Neural cell (in vitro differentiated cells): Measurements from ENCODE around the gene TSPAN9. TPM values are rescaled to one million over a fixed set of nuclear protein-coding genes. Genes with fewer than 3 reads are reported as not detected.

ENCODE experiments used
- H2AFZ ChIP-seq: fragments of 200-600, 300-800 bp; sonication (generic), shearing (Covaris generic); 2 replicates; pipeline ENCODE4 v1.6.0; 2014; ENCODE audit warnings: low read depth, mild to moderate bottlenecking, antibody characterized with exemption, low read length, moderate library complexity
- H3F3A ChIP-seq: fragments of 200-600 bp; shearing (Covaris generic); 2 replicates; pipeline ENCODE4 v1.6.1; 2016; ENCODE audit warnings: mild to moderate bottlenecking, moderate library complexity, mixed read lengths, antibody characterized with exemption, low read length; ENCODE audit not compliant: insufficient read depth, poor library complexity, severe bottlenecking
- H3K27ac ChIP-seq: fragments of 200-600, 300-800 bp; sonication (generic), shearing (Covaris generic); 2 replicates; pipeline ENCODE4 v1.5.1; 2014; ENCODE audit warnings: mild to moderate bottlenecking, low read length, moderate library complexity
- H3K27me3 ChIP-seq: fragments of 300-800, 200-600 bp; sonication (generic), shearing (Covaris generic); 2 replicates; pipeline ENCODE4 v1.6.0; 2014; ENCODE audit warnings: mild to moderate bottlenecking, low read depth, low read length, moderate library complexity; ENCODE audit not compliant: insufficient read depth
- H3K36me3 ChIP-seq: fragments of 300-800, 200-600 bp; sonication (generic), shearing (Covaris generic); 2 replicates; pipeline ENCODE4 v1.5.1; 2014; ENCODE audit warnings: mild to moderate bottlenecking, antibody characterized with exemption, low read length, moderate library complexity; ENCODE audit not compliant: insufficient read depth
- H3K4me2 ChIP-seq: fragments of 300-800, 200-600 bp; sonication (generic), shearing (Covaris generic); 2 replicates; pipeline ENCODE4 v1.6.0; 2014; ENCODE audit warnings: mild to moderate bottlenecking, low read length
- H3K4me3 ChIP-seq: fragments of 300-800, 200-600 bp; sonication (generic), shearing (Covaris generic); 2 replicates; pipeline ENCODE4 v1.5.1; 2014; ENCODE audit warnings: mild to moderate bottlenecking, low read length, moderate library complexity
- H3K79me2 ChIP-seq: fragments of 200-600 bp; shearing (Covaris generic); replicated peaks from 2 replicates; pipeline ENCODE4 v1.6.0; 2014; ENCODE audit warnings: mild to moderate bottlenecking, low read length, moderate library complexity; ENCODE audit not compliant: insufficient read depth
- H3K9ac ChIP-seq: fragments of 300-800, 200-600 bp; sonication (generic), shearing (Covaris generic); 2 replicates; pipeline ENCODE4 v1.6.1; 2016; ENCODE audit warnings: mild to moderate bottlenecking, low read length, mixed read lengths
- H3K9me2 ChIP-seq: fragments of 200-600 bp; shearing (Covaris generic); 2 replicates; pipeline ENCODE4 v1.6.1; 2016; ENCODE audit warnings: mild to moderate bottlenecking, low read length, mixed read lengths; ENCODE audit not compliant: insufficient read depth
- H3K9me3 ChIP-seq: fragments of 200-600, 300-800 bp; sonication (generic), shearing (Covaris generic); 2 replicates; pipeline ENCODE4 v1.6.1; 2016; ENCODE audit warnings: mild to moderate bottlenecking, mixed run types, low read length, moderate library complexity, mixed read lengths
- H4K20me1 ChIP-seq: fragments of 200-600 bp; shearing (Covaris generic); 2 replicates; pipeline ENCODE4 v1.6.1; 2016; ENCODE audit warnings: mild to moderate bottlenecking, mixed run types; ENCODE audit not compliant: insufficient read depth
- CTCF ChIP-seq: fragments of 450-650 bp; IDR thresholded peaks from 2 replicates; pipeline ENCODE4 v1.5.1; 2014; ENCODE audit warnings: antibody characterized with exemption, mild to moderate bottlenecking, moderate library complexity; ENCODE audit not compliant: poor library complexity, severe bottlenecking
- EP300 ChIP-seq: fragments of 450-650 bp; conservative IDR thresholded peaks from 2 replicates; pipeline ENCODE4 v1.6.1; 2014; ENCODE audit warnings: antibody characterized with exemption, mild to moderate bottlenecking, moderate library complexity; ENCODE audit not compliant: poor library complexity, severe bottlenecking
- EZH2 ChIP-seq: fragments of 200-600, 300-800 bp; shearing (Covaris generic), sonication (generic); IDR thresholded peaks from 2 replicates; pipeline ENCODE4 v1.6.1; 2014; ENCODE audit warnings: antibody characterized with exemption, low read length, borderline replicate concordance, mild to moderate bottlenecking; ENCODE audit not compliant: insufficient read depth, poor library complexity, severe bottlenecking
- MXI1 ChIP-seq: fragments of 450-650 bp; conservative IDR thresholded peaks from 2 replicates; pipeline ENCODE4 v1.6.1; 2014; ENCODE audit warnings: antibody characterized with exemption, mild to moderate bottlenecking; ENCODE audit not compliant: poor library complexity, severe bottlenecking
- POLR2AphosphoS5 ChIP-seq: IDR thresholded peaks from 2 replicates; pipeline ENCODE4 v1.6.1; 2012
- RAD21 ChIP-seq: fragments of 450-650 bp; conservative IDR thresholded peaks from 2 replicates; pipeline ENCODE4 v1.6.1; 2014; ENCODE audit warnings: antibody characterized with exemption, mild to moderate bottlenecking, moderate library complexity
- REST ChIP-seq: IDR thresholded peaks from 2 replicates; pipeline ENCODE4 v1.6.1; 2012; ENCODE audit warnings: borderline replicate concordance
- SMC3 ChIP-seq: fragments of 450-650 bp; conservative IDR thresholded peaks from 2 replicates; pipeline ENCODE4 v1.6.1; 2014; ENCODE audit warnings: antibody characterized with exemption, mild to moderate bottlenecking, moderate library complexity; ENCODE audit not compliant: poor library complexity
- TAF1 ChIP-seq: IDR thresholded peaks from 2 replicates; pipeline ENCODE4 v1.6.1; 2012; ENCODE audit warnings: low read depth
- polyA plus RNA-seq: library from polyadenylated mRNA; depleted of rRNA; stranded (reverse); fragments of >200 nt; gene quantifications from 2 replicates; pipeline ENCODE4 v1.2.3, GENCODE V29; 2014

Gene TSPAN9
- polyA plus RNA-seq, 1 donor from 2014 or later, result 11.9 TPM

- Histone ChIP-seq H3K9me2 (no peaks in the 10 kb centered on the region), H3K79me2 (no peaks in the 10 kb centered on the region), H3K36me3 (no peaks in the 10 kb centered on the region), H2AFZ (no peak overlapping the region), H3K9ac (no peak overlapping the region), H3K4me2 (no peak overlapping the region), H3K27me3 (no peaks in the 10 kb centered on the region), H3F3A (no peaks in the 10 kb centered on the region), H4K20me1 (no peaks in the 10 kb centered on the region), H3K4me3 (no peak overlapping the region), H3K27ac (no peak overlapping the region), H3K9me3 (peaks cover 4% of the 10 kb centered on the region)
- TF ChIP-seq EZH2 (no peak), EP300 (no peak), RAD21 (no peak), SMC3 (no peak), CTCF (no peak), TAF1 (no peak), MXI1 (no peak), REST (no peak), POLR2AphosphoS5 (no peak)
Observed at GRCh38 chr12:3133405-3133783, 56.2 kb downstream of the TSPAN9 start.

- H2AFZ ChIP-seq, result no peak overlapping the region
- H3K79me2 ChIP-seq, result no peaks in the 10 kb centered on the region
- peaks cover under 1% of the 10 kb centered on the region for H3K9me3 ChIP-seq
- no peak overlapping the region for H3K4me3 ChIP-seq
- no peaks in the 10 kb centered on the region for H4K20me1 ChIP-seq
- H3K36me3 ChIP-seq, result no peaks in the 10 kb centered on the region
- H3K27me3 ChIP-seq, result no peaks in the 10 kb centered on the region
- H3K9ac ChIP-seq, result no peak overlapping the region
- H3K4me2 ChIP-seq, result no peak overlapping the region
- H3K27ac ChIP-seq, result no peak overlapping the region
- H3K9me2 ChIP-seq, result no peaks in the 10 kb centered on the region
- H3F3A ChIP-seq, result no peaks in the 10 kb centered on the region
- TF ChIP-seq REST (no peak), POLR2AphosphoS5 (no peak), SMC3 (no peak), RAD21 (no peak), CTCF (no peak), EP300 (no peak), MXI1 (no peak), TAF1 (no peak), EZH2 (no peak)
Observed at GRCh38 chr12:3134126-3134525, 56.9 kb downstream of the TSPAN9 start.
